GM19193 (cell line): ENCODE results near the gene RAD50.

Source experiments
- POLR2A ChIP-seq: IDR thresholded peaks from 4 replicates; pipeline ENCODE4 v1.6.1; 2011; ENCODE audit not compliant: insufficient read depth, insufficient read length; ENCODE audit errors: extremely low read depth

The RAD50 gene

DNA sequence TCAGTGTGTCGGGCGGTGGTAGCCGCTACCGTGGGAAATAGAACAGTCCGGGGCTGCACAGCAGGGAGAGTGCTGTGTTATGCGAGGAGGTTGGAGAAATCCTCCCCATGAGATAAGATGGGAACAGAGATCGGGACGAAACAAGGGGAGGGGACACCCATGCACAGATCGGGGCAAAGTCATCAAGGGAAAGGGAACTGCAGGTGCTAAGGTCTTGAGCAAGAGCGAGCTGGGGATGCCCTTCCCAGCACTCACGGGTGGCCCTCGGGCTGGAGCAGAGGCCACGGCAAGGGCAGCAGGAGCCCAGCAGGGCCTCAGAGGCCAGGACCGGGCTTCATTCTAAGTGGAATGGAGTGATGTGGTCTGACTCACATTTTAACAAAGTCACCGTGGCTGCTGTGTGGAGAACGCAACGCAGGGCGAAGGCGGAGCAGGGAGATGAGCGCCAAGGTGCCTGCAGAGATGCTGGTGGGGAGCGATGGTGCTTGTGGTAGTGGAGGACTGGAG lies 108.8 kb downstream of the RAD50 start:
- TF ChIP-seq POLR2A, result no peak

GRCh38 chr5:132666310-132667123 lies 109.7 kb downstream of the RAD50 start:
- TF ChIP-seq POLR2A, result no peak

DNA sequence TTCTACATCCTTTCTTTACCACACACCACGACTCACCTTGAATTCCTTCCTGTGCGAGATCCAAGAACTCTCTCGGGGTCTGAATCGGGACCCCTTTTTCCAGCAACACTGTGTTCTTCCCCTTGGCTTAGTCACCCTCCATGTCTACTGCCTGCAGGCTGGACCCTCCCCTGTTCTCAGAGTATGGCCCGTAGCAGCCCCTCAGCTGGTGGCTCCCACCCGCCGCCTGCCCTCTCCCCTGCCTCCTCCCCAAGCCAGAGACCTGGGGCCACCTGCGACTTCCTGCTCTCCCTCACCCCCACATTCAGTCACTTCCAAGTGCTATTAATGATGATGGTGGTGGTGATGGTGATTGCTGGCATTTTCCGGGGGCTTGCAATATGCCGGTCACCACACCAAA lies 110.5 kb downstream of the RAD50 start:
- no peak for TF ChIP-seq POLR2A

DNA sequence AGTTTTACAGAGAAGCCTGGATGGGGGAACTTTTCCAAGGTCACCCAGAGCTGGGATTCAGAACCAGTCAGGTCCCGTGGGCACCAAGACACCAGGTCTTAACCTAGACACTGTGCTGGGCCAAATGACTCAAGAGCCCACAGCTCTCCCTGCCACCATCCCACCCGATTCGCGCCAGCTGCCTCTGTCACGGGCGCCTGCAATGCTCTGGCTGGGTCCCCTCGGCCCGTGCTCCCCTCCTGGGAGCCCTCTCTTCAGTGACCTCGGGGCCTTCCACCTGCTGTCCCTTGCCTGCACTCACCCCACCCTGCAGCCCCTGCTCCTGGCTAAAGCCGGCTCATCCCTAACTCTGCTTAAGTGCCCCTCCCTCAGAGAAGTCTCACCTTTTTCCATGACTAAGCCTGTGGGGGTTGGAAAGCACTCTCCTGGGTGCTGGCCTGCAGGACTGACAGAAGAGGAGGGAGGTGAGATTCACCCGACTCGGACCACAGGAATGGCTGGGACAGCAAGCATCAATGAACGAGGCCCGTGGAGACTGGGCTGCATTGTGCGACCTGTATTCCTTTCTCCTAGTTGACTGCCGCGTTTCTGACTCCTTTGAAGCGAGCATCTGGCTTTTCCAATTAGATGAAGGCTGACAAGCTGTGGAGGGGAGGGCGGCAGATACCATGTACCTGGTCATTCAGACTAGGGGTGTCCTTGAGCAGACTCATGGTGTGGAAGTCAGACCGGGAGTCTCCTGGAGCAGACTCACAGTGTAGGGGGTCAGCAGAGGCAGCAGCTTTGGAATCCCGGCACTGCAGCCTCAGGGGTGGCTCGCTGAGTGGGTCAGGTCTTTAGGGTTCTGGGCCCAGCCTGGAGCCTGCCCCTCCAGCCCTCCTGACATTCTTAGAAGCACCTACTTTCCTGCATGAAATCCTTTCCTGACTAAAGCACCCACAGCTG lies 111.3 kb downstream of the RAD50 start:
- TF ChIP-seq POLR2A, result no peak

DNA sequence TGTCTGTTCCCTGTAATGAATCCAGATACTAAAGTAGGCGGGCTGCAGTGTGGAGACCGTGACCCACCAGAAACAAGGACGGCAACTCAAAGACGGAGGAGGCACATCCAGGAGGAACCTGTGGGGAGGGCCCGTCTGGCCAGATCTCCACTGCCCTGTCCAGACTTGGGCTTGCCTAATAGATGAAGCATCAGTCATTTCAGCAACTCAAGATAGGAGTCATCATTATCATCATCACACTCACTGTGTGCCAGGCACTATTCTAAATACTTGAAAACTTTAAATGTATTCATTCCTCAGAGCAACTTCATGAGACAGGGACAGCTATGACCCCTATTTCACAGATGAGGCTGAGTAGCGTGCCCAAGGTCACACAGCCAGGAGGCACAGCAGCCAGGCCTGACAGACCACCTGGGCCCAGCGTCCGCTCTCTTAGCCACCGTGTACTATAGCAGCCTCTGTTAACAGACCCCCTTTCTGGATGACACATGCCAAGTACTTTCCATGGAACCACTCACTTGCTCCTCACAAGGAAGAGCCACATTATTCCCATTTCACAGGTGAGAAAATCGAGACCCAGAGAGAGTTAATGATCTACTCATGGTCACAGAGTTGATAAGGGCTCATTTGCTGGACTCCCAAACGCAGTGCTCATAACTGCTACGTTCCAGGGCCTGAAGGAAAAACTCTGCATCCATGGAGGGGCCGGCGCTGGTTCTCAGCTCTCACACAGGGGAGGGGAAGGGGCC lies 112.1 kb downstream of the RAD50 start:
- no peak for TF ChIP-seq POLR2A

DNA sequence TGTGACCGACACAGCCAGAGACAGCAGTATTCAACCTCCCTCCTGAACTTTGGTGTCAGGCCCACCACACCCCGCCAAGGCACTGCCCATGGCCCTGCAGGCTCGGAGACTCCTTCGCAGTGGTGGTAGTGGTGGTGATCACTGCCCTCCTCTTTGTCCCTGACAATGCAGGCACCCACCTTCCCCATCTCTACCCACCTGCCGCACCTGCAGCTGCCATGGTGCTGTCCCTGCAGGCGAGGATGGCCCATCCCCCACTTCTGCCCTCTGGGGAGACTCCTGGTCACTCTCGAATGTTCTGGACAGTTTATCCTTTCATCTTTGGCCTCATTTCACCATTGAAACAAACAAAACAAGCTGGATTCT lies 112.7 kb downstream of the RAD50 start:
- TF ChIP-seq POLR2A, result no peak

DNA sequence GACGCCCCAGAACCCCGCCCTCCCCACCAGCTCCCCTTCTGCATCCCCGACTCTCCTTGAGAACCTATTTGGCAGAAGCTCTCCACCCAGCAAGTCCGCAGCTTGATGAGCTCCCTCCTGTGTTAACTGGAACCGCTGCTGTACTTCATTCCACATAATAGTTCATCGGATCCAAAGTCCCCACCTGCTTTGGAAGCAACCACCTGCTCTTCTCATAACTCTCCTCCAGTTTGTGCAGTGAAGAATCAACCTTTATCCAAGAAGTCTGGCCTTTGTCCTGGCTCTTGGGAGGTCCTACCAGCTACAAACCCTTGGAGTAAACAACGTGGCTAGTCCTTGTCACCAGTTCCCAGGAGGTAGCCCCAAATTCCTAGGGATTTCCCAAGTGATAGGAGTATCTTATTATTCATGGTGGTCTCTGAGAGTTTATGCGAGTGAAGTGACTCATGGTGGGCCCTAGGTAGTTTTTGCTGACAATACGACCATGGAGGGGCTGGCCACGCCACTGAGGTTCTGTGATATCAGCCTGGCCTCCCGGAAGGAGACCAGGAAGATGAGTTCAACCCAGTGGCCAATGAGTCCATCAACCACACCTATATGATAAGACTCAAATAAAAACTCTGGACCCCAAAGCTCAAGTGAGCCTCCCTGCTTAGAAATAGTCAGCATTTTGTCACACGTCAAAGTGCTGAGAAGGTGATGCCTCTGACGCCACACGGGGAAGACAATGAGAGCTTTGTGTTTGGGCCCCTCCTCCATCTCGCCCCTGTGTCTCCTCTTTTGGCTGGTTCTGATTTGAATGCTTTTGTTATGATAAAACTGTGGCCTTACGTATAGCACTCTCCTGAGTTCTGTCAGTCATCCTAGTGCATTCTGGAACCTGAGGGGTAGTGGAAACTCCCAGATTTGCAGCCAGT lies 113.4 kb downstream of the RAD50 start:
- no peak for TF ChIP-seq POLR2A

DNA sequence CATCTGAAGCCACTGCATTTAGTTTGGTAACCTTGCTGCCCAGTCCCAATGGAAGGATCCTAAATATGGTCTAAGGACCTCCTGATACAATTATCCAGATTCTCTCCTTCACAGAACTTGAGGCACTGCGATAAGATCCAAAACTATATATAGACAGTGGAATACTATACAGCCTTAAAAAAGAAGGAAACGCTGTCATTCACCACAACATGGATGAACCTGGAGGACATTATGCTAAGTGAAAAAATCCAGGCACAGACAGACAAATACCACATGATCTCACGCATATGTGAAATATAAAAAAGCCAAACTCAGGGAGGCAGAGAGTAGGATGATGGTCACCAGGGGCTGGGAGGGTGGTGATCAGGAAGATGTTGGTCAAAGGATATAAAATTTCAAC lies 114.2 kb downstream of the RAD50 start:
- no peak for TF ChIP-seq POLR2A

DNA sequence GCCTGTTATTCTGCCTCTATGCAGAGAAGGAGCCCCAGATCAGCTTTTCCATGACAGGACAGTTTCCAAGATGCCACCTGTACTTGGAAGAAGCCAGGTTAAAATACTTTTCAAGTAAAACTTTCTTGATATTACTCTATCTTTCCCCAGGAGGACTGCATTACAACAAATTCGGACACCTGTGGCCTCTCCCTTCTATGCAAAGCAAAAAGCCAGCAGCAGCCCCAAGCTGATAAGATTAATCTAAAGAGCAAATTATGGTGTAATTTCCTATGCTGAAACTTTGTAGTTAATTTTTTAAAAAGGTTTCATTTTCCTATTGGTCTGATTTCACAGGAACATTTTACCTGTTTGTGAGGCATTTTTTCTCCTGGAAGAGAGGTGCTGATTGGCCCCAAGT lies 116.7 kb downstream of the RAD50 start:
- TF ChIP-seq POLR2A, result no peak

DNA sequence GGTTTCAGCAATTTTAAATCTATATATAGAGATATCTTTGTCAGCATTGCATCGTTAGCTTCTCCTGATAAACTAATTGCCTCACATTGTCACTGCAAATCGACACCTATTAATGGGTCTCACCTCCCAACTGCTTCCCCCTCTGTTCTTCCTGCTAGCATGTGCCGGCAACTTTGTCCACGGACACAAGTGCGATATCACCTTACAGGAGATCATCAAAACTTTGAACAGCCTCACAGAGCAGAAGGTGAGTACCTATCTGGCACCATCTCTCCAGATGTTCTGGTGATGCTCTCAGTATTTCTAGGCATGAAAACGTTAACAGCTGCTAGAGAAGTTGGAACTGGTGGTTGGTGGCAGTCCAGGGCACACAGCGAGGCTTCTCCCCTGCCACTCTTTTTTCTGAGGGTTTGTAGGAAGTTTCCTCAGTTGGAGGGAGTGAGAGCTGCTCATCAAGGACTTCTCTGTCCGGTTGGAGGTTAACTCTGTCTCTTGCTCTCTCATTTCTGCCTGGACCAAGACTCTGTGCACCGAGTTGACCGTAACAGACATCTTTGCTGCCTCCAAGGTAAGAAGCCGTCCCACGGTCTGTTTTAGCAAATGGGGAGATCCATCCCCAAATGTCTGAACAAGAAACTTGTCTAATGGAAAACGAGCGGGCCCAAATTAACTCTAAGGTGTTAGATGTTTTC lies 117.3 kb downstream of the RAD50 start, which contains the start of gene IL4:
TSS of gene IL4 (plus strand) at position 51 of the 692 bp plus-strand sequence. CDS start at position 113, 62 bp downstream.
- TF ChIP-seq POLR2A, result no peak

- peak; percentile 64 for TF ChIP-seq POLR2A
These were observed 118.1 kb downstream of the RAD50 start for GRCh38 chr5:132674671-132675506.

- no peak for TF ChIP-seq POLR2A
These were observed 119.3 kb downstream of the RAD50 start for GRCh38 chr5:132675936-132676689.

DNA sequence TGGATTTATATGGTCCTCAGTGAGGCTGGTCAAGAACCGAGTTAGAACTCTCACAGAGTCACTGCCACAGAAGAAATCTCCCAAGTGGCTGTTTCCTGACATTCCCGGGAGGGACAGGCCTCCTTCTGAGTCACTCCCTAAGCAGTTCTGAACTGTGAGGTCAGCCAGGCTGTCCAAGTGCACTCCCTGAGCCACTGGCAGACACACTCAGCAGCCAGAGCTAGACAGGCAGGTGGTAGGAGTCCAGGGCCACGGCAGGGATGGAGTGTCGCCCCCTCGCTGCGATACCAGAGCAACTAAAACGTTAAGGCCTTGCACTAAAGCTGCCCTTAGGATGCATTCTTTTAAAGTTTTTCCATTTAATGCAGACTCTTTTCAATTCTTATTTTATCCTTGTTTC lies 120.4 kb downstream of the RAD50 start:
- no peak for TF ChIP-seq POLR2A
